Activated T-cell treated with anti-CD3 and anti-CD28 coated beads, Interleukin-2, amount 50 U/mL, for 24 hours (primary cell): ENCODE measurements around the gene HDAC4.
"Not testable (repeated sequence)": the region's sequence is repeated elsewhere in the genome, so short reads cannot be mapped to it uniquely, and the experiment has no call there.

Experiments
- DNase-seq: peaks from one replicate; pipeline ENCODE4 v3.0.0-alpha.2; 2020
- H3K27ac Mint-ChIP-seq: 2 replicates; pipeline ENCODE4 v1.8.0; 2020; ENCODE audit warnings: mild to moderate bottlenecking, mixed read lengths
- H3K27me3 Mint-ChIP-seq: 2 replicates; pipeline ENCODE4 v1.8.0; 2020; ENCODE audit warnings: mixed read lengths
- H3K36me3 Mint-ChIP-seq: 2 replicates; pipeline ENCODE4 v1.8.0; 2020; ENCODE audit warnings: low read depth, mixed read lengths
- H3K4me1 Mint-ChIP-seq: 2 replicates; pipeline ENCODE4 v1.8.0; 2020; ENCODE audit warnings: low read depth, mixed read lengths
- H3K4me3 Mint-ChIP-seq: 2 replicates; pipeline ENCODE4 v1.8.0; 2020; ENCODE audit warnings: mild to moderate bottlenecking, moderate library complexity, mixed read lengths
- H3K9me3 Mint-ChIP-seq: 2 replicates; pipeline ENCODE4 v1.8.0; 2020; ENCODE audit warnings: mixed read lengths

The HDAC4 gene

GRCh38 chr2:239400596-239401066 lies at the start of gene HDAC4:
Gene HDAC4, minus strand, starts transcription at chr2:239401020. Its CDS starts 48,321 bp downstream, at chr2:239352699.
- no peak for DNase-seq
- Mint-ChIP-seq H3K4me3 (peak within 1 kb of the TSS; percentile 91), H3K27me3 (no peaks in the 10 kb centered on the region), H3K4me1 (peaks cover 47% of the 10 kb centered on the region), H3K27ac (peak within 1 kb of the TSS; percentile 100), H3K36me3 (peaks cover 21% of the 10 kb centered on the region), H3K9me3 (no peaks in the 10 kb centered on the region)

- peak; percentile 2 for DNase-seq
- H3K4me1 Mint-ChIP-seq, H3K36me3 Mint-ChIP-seq, H3K27ac Mint-ChIP-seq, H3K4me3 Mint-ChIP-seq: not testable (repeated sequence)
- H3K9me3 Mint-ChIP-seq = peaks cover 18% of the 10 kb centered on the region
- H3K27me3 Mint-ChIP-seq = peaks cover 15% of the 10 kb centered on the region
Observed at GRCh38 chr2:239449468-239449867, 48.6 kb upstream of the HDAC4 start.

- H3K36me3 Mint-ChIP-seq = no peaks in the 10 kb centered on the region
- DNase-seq = no peak
- no peak overlapping the region for H3K27ac Mint-ChIP-seq
- H3K4me1 Mint-ChIP-seq = peaks cover 11% of the 10 kb centered on the region
- H3K27me3 Mint-ChIP-seq = peaks cover 28% of the 10 kb centered on the region
- H3K4me3 Mint-ChIP-seq = no peak overlapping the region
- peaks cover 2% of the 10 kb centered on the region for H3K9me3 Mint-ChIP-seq
Observed at GRCh38 chr2:239445771-239446524, 45.1 kb upstream of the HDAC4 start.

GRCh38 chr2:239444626-239445577 lies 44.1 kb upstream of the HDAC4 start:
- no peak for DNase-seq
- Mint-ChIP-seq H3K27ac (no peak overlapping the region), H3K9me3 (peaks cover 2% of the 10 kb centered on the region), H3K4me3 (no peak overlapping the region), H3K36me3 (no peaks in the 10 kb centered on the region), H3K4me1 (peaks cover 18% of the 10 kb centered on the region), H3K27me3 (peaks cover 38% of the 10 kb centered on the region)

GRCh38 chr2:239443666-239444567 lies 43.1 kb upstream of the HDAC4 start:
- H3K36me3 Mint-ChIP-seq = no peaks in the 10 kb centered on the region

GRCh38 chr2:239443102-239443620 lies 42.3 kb upstream of the HDAC4 start:
- peak; percentile 20 for DNase-seq
- no peak overlapping the region for H3K27ac Mint-ChIP-seq
- H3K36me3 Mint-ChIP-seq = no peaks in the 10 kb centered on the region
- peaks cover 1% of the 10 kb centered on the region for H3K9me3 Mint-ChIP-seq
- peaks cover 18% of the 10 kb centered on the region for H3K4me1 Mint-ChIP-seq
- peaks cover 46% of the 10 kb centered on the region for H3K27me3 Mint-ChIP-seq
- H3K4me3 Mint-ChIP-seq = no peak overlapping the region

More at GRCh38 chr2:239443666-239444567, 43.1 kb upstream of the HDAC4 start:
- H3K9me3 Mint-ChIP-seq = peaks cover 2% of the 10 kb centered on the region
- peaks cover 46% of the 10 kb centered on the region for H3K27me3 Mint-ChIP-seq
- no peak overlapping the region for H3K27ac Mint-ChIP-seq
- peak; percentile 24 for DNase-seq
- peaks cover 18% of the 10 kb centered on the region for H3K4me1 Mint-ChIP-seq
- H3K4me3 Mint-ChIP-seq = no peak overlapping the region

- Mint-ChIP-seq H3K27ac (no peak overlapping the region), H3K36me3 (no peaks in the 10 kb centered on the region), H3K4me3 (no peak overlapping the region), H3K4me1 (peaks cover 18% of the 10 kb centered on the region), H3K9me3 (no peaks in the 10 kb centered on the region), H3K27me3 (peaks cover 46% of the 10 kb centered on the region)
- DNase-seq = no peak
Observed at GRCh38 chr2:239442192-239442591, 41.4 kb upstream of the HDAC4 start.

- H3K9me3 Mint-ChIP-seq = no peaks in the 10 kb centered on the region
- H3K36me3 Mint-ChIP-seq = no peaks in the 10 kb centered on the region
- peaks cover 18% of the 10 kb centered on the region for H3K4me1 Mint-ChIP-seq
- H3K27ac Mint-ChIP-seq = no peak overlapping the region
- peak overlapping the region; percentile 54 for H3K4me3 Mint-ChIP-seq
- no peak for DNase-seq
- H3K27me3 Mint-ChIP-seq = peaks cover 46% of the 10 kb centered on the region
Observed at GRCh38 chr2:239441261-239442078, 40.6 kb upstream of the HDAC4 start.

GRCh38 chr2:239440511-239440959 lies 39.7 kb upstream of the HDAC4 start:
- Mint-ChIP-seq H3K4me3 (no peak overlapping the region), H3K27me3 (peaks cover 46% of the 10 kb centered on the region), H3K27ac (no peak overlapping the region), H3K36me3 (no peaks in the 10 kb centered on the region), H3K4me1 (peaks cover 18% of the 10 kb centered on the region), H3K9me3 (no peaks in the 10 kb centered on the region)
- DNase-seq = no peak

- DNase-seq = no peak
- no peaks in the 10 kb centered on the region for H3K9me3 Mint-ChIP-seq
- H3K27ac Mint-ChIP-seq = no peak overlapping the region
- H3K4me3 Mint-ChIP-seq = no peak overlapping the region
- H3K36me3 Mint-ChIP-seq = no peaks in the 10 kb centered on the region
- H3K4me1 Mint-ChIP-seq = peaks cover 18% of the 10 kb centered on the region
- peaks cover 44% of the 10 kb centered on the region for H3K27me3 Mint-ChIP-seq
Observed at GRCh38 chr2:239439754-239440315, 39.0 kb upstream of the HDAC4 start.

- H3K4me1 Mint-ChIP-seq = peaks cover 21% of the 10 kb centered on the region
- H3K27ac Mint-ChIP-seq = no peak overlapping the region
- no peaks in the 10 kb centered on the region for H3K36me3 Mint-ChIP-seq
- no peak overlapping the region for H3K4me3 Mint-ChIP-seq
- no peak for DNase-seq
- H3K27me3 Mint-ChIP-seq = peaks cover 40% of the 10 kb centered on the region
- H3K9me3 Mint-ChIP-seq = no peaks in the 10 kb centered on the region
Observed at GRCh38 chr2:239438995-239439753, 38.4 kb upstream of the HDAC4 start.

- H3K9me3 Mint-ChIP-seq = peaks cover 5% of the 10 kb centered on the region
- H3K36me3 Mint-ChIP-seq = no peaks in the 10 kb centered on the region
- peaks cover 38% of the 10 kb centered on the region for H3K27me3 Mint-ChIP-seq
- no peak overlapping the region for H3K4me3 Mint-ChIP-seq
- no peak for DNase-seq
- no peak overlapping the region for H3K27ac Mint-ChIP-seq
- H3K4me1 Mint-ChIP-seq = peaks cover 29% of the 10 kb centered on the region
Observed at GRCh38 chr2:239438368-239438767, 37.5 kb upstream of the HDAC4 start.
